NK-92 treated with Interleukin-12 subunit alpha and Interleukin-12 subunit beta, amount 100 ng/mL, for 24 hours (cell line): Measurements from ENCODE around the gene SLC4A1AP.
"Not testable (repeated sequence)": the region's sequence is repeated elsewhere in the genome, so short reads cannot be mapped to it uniquely, and the experiment has no call there.

ENCODE experiments used
- DNase-seq: peaks from one replicate; lab custom pipeline; 2025; lab: John Stamatoyannopoulos, UW

Gene SLC4A1AP, protein sequence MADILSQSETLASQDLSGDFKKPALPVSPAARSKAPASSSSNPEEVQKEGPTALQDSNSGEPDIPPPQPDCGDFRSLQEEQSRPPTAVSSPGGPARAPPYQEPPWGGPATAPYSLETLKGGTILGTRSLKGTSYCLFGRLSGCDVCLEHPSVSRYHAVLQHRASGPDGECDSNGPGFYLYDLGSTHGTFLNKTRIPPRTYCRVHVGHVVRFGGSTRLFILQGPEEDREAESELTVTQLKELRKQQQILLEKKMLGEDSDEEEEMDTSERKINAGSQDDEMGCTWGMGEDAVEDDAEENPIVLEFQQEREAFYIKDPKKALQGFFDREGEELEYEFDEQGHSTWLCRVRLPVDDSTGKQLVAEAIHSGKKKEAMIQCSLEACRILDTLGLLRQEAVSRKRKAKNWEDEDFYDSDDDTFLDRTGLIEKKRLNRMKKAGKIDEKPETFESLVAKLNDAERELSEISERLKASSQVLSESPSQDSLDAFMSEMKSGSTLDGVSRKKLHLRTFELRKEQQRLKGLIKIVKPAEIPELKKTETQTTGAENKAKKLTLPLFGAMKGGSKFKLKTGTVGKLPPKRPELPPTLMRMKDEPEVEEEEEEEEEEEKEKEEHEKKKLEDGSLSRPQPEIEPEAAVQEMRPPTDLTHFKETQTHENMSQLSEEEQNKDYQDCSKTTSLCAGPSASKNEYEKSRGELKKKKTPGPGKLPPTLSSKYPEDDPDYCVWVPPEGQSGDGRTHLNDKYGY

DNA sequence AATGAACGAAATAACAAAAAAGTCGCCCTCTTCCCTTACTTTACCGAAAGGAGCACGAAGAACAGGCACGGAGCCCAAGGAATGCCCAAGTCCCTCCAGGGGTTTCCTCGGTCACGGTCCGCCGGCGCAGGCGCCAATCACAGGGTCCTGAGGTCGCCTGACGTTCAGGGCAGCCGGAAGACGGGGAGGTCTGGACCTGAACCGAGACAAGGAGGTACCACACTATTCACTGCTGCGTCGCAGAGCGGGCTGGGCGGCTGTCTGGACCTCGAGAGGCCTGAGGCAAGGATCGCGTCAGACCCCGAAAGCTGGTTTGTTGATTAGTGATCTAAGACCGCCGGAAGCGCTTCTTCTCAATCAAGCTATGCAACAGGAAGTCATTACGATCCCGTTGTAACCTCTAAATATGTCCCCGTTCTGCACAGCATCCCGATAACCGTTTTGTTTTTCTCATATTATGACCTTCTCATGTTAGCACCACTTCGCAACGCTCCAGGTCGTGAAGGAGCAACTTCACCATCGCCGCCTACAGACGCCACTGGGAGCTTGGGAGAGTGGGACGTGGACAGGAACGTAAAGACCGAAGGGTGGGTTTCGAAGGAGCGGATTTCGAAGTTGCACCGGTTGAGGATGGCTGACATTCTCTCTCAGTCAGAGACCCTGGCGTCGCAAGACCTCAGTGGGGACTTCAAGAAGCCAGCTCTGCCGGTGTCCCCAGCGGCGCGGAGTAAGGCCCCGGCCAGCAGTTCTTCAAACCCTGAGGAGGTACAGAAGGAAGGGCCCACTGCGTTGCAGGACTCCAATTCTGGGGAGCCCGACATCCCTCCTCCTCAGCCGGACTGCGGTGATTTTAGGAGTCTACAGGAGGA lies at the start of gene SLC4A1AP, which contains the start of gene SUPT7L:
Gene SLC4A1AP (plus strand): TSS at position 605 of the 869 bp plus-strand sequence. CDS start 26 bp downstream, at position 631.
Gene SUPT7L (minus strand): TSS at position 330 of the 869 bp plus-strand sequence. CDS start 1,422 bp downstream, outside the sequence.
- DNase-seq: peak; percentile 50

DNA sequence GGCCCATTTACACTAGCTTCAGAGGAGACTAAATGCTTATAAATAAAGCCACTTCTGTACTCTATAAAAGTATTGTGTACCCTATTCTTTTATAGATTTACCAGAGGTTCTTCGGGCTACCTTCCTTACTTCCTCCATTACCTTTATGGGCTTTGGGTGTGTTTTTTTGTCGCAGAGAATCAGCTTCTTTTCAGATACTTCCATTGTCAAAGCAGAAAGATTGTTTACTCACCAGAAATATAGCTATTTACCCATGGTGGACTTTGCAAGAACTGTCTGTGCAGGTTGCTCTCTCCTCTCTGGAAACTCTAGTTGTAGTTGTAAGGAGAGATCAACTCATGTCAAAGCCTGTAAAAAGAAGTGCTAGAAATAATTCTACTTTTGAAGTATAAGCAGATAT lies 49.7 kb upstream of the SLC4A1AP start:
- no peak for DNase-seq

DNA sequence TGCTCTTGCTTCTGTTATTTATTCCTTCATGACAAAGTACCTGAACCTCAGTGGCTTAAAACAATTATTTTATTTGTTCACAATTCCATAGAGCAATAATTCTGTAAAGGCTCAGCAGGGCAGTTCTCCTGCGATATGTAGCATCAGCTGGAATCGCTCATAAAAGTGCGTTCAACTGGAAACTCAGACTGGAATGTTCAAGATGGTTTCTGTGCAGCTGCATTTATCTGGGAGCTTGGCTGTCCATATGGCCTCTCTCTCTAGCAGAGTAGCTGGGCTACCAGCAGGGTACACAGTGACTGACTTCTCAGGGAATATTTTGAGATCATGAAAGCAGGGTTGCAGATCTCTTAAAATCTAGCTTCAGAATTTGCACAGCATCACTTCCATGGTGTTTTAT lies 48.4 kb upstream of the SLC4A1AP start:
- no peak for DNase-seq

DNA sequence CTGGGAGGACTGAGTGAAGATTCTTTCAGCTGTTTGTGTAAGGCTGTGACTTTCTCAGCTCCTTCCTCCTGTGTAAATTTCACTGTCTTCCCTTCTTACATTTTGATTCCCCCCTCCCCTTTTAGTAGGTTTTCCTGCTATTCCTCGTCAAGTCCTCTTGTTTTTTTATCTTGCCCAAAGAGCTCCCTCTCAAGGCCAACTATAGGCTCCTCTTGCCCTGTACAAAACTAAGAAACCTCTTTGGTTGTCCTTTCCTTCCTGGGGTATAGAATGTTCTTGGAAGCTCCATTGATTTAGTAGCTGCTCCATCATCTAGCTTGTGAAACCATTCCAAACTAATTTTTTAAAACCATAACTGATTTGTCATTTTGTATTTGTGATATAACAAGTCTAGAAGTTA lies 42.2 kb upstream of the SLC4A1AP start:
- DNase-seq: no peak

DNA sequence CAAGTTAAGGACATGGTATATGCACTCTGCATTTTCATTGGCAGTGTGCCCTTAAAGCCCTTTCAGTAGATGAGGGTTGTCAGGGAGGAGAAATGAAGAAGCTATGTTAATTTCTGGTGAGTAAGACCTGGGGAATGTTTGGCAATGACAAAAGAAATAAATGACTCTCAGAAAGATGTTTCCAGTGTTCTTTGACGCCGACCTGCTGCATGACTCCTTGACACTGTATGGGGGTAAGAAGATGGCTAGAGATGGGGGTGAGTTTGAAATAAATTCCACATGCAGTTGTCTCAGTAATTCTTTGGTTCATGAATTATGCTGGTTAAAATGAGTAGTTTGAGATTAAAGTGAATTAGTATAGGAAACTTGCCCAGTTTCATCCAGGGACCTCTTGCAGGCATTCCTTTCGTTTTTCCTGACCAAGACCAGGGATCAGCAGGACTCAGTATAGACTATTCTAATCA lies 40.7 kb upstream of the SLC4A1AP start:
- DNase-seq: no peak

DNA sequence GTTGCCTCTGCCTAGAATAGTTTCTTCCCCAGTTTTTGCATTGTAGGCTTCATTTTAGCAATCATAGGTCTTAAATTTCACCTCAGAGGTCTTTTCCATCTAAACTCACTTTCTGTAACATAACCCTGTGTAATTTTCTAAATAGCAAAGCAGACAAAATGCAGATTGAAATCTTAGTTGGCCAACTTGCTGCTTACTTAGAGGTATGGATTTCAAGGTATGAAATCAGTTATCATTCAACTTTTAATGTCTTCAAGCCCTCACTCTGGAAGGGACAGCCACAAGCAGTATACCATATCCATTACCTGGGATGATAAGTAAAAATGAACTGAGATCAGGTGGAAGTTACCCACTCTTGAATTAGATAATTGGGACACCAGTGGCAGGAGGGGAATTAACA lies 38.7 kb upstream of the SLC4A1AP start:
- no peak for DNase-seq

DNA sequence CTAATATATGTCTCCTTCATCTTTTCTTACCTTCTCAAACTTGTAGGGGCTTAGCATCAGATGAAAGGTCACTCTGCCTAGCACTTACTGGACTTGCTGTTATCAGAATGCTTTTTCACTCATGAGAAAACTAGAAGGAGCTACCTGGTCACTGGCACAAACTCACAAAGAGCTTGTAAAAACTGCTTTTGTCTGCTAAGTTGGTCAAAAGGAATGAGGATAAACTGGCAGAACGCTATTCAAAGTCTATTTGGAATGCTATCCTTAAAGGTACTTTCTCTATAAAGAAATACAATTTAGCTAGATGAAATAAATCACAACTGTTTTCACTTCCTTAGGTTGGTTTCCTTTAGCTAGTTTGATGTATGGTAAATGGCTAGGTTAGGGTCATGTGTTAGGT lies 37.4 kb upstream of the SLC4A1AP start:
- not testable (repeated sequence) for DNase-seq

DNA sequence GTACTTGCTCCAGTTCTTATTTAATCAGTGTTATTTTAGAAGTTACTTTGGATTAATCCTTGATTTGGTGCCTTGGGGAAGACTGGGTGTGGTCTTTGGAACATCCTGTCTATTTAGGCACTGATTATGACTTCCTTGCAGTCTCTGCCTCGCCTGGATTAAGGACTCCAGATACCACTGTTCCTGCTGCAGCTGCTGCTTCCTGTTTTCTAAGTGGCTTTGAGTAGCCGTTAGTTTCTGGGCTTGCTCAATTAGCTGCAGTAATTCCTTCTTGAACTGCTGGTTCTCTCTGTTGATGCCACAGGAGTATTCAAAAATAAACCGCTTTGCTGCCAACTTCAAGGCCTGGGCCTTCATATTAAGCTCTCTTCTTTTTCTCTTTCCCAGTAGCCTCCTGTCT lies 36.8 kb upstream of the SLC4A1AP start:
- DNase-seq: not testable (repeated sequence)

DNA sequence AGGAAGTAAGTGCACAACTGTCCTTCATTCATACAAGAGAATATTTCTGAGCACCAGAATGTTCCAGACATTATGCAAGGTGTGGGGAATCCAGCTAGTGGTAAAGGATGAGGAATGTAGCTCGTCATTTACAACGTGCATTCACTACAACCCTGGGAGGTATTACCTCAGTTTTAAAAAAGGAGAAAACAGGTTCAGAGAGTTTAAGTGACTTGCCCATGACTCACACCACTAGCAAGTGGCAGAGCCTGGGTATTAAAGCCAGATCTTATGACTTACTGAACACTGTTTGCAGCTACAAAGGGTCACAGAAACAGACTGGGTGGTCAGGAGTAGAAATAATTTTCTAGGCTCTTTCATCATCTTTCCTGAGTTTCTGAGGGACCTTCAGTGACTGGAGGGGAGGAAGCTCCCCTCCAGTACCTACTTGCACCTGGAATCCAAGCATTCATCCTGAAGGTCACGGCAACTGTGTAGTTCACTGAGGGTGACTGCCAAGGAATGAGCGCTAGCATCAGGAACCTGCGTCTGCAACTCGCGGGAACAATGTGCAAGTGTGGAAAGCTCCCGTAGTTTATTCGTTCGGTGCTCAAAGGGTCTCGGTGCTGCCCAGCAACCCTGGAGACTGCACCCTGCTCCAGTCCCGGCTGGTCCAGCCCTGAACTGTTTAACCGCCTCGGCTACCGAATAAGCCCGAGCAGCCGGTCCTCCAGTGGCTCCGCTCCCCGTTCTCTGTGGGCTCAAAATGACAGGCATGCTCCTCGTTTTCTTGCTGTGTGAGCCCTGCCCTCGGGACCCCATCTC lies 35.5 kb upstream of the SLC4A1AP start:
- no peak for DNase-seq

DNA sequence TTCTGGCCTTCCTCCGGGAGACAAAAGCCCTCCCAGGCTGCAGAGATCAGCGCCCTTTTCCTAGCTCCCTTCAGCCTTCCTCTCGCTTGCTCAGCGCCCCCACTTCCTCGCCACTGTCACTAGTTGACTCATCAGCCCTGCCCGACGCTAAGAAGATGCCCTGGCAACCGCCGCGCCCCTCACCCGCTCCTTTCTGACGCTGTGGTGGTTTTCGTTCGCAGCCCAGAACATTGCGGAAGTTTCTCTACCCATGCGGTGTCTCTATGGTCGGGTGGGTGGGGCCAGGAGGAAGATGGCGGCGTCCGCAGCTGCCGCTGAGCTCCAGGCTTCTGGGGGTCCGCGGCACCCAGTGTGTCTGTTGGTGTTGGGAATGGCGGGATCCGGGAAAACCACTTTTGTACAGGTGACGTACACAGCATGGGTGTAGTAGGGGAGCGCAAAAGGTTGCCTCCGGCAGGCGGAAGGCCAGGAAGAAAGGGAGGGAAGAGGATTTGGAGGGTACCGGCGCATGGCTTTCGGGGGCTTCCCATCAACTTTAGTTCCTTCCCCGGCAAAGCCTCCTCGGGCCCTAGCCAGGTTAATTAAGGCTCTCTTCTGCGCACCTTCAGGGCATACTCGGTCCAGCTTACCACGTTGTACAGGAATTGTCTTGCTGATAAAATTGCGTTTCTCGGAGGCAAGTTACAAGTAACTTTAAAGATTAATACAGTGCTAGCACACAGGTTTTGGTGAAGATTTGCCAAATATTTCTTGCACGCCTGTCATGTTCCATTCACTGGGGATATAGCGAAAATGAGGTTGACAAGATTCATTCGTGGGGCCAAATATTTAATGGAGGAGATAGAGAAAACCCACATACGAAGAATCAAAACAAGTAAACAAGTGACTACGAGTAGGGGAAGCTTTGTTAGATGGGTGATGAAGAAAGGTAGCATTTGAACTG lies 34.7 kb upstream of the SLC4A1AP start, which contains the start of the genes CCDC121 and GPN1:
Gene CCDC121 (minus strand): TSS at position 246 of the 943 bp plus-strand sequence. CDS start 1,213 bp downstream, outside the sequence.
Gene GPN1 (plus strand): TSS at position 284 of the 943 bp plus-strand sequence. CDS start 9 bp downstream, at position 293.
- peak; percentile 87 for DNase-seq

DNA sequence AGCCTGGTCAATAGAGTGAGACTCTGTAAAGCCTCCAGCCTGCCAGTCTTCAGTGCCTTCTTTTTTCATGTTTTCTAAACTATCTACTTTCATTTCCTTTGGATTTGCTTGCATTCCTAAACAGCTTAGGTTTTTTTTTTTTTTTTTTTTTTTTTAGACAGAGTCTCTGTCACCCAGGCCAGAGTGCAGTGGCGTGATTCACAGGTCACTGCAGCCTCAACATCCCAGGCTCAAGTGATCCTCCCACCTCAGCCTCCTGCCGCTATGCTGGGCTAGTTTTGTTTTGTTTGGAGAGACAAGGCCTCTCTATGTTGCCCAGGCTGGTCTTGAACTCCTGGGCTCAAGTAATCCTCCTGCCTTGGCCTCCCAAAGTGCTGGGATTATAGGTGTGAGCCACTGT lies 33.4 kb upstream of the SLC4A1AP start:
- DNase-seq: not testable (repeated sequence)

DNA sequence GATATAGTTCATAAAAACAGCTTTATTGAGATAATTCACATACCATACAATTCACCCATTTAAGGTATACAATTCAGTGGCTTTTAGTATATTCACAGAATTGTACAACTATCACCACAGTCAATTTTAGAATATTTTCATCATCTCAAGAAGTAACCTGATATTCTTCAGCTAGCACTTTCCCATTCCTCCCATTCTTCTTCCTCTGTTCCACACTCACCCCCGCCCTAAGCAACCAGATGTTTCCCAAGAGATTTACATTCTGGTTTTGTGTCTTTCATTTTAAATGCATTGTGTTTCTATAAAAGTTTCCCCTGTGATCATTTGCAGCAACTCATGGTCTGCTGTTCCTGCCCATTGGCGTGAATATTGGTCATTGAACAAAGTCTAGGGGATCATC lies 29.4 kb upstream of the SLC4A1AP start:
- DNase-seq: no peak

DNA sequence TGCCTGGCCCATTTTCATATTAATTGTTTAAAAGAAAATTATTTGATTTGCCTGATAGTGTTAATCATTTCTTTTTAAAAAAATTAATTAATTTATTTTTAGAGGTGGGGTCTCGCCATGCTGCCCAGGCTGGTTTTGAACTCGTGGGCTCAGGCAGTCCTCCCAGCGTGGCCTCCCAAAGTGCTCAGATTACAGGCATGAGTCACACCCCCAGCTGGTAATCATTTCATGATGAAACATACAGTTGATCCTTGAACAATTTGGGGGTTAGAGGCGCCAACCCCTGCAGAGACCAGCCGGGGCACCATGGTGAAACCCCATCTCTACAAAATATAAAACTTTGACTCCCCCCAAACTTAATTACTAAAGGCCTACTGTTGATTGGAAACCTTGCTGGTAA lies 26.9 kb upstream of the SLC4A1AP start:
- DNase-seq: no peak

DNA sequence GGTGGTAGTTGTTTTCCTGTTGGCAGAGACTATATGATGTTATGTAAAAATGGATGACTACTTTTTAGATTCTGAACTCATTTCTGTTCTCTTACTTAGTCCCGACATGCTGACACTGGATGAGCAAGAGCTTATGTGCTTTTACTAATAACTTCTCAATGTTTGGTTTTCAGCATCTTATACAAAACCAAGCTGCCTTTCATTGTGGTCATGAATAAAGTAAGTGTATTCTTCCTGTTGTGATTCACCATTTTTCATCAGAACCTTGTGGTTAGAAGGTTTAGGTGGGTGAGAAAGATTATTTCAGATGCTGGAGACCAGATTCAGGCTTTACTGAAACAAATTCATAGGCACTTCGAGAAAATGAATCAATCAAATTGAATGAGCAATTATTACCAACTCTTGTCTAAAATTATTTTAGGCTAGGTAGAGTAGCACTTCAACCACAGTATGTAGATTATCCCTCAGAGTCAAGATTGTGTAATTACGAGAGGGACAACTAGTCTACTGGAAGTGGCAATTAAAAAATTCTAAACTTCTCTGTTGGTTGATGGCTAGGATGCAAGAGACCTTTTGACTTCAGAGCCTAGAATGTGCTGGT lies 25.6 kb upstream of the SLC4A1AP start:
- no peak for DNase-seq

DNA sequence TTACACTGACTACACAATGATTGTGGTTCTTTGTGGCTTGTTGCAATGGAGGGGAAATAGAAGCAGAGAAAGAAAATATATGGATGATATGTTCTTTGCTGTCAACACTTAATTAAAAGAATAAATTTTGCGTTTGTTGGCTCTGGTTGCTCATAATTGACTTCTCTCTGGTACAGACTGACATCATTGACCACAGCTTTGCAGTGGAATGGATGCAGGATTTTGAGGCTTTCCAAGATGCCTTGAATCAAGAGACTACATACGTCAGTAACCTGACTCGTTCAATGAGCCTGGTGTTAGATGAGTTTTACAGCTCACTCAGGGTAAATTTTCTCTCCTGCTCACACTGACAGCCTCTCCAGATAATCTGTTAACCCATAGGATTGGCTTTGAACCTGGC lies 25.0 kb upstream of the SLC4A1AP start:
- DNase-seq: no peak

DNA sequence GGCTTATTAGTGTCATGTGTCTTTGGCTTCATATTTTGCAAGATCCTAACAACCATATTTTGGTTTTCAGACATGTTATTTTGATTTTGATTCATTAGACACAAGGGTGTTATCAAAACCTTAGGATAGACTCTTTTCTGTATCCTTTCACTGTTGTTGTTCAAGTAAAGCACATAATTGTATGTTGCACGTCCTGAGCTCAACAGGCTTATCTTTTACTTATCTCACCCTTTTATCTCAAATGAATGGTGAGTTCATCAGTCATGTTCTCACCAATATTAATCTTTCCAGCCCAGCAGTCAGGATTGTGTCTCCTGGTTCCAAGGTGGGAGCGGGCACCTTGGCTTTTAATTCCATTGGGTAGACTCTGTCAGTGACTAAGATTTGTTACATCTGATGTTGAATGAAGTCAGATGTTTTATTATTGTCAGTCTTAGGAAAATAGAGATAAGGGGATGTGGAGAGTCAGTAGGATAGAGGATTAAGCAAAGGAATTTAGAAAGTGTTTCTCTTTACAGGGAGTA lies 22.9 kb upstream of the SLC4A1AP start:
- DNase-seq: no peak

DNA sequence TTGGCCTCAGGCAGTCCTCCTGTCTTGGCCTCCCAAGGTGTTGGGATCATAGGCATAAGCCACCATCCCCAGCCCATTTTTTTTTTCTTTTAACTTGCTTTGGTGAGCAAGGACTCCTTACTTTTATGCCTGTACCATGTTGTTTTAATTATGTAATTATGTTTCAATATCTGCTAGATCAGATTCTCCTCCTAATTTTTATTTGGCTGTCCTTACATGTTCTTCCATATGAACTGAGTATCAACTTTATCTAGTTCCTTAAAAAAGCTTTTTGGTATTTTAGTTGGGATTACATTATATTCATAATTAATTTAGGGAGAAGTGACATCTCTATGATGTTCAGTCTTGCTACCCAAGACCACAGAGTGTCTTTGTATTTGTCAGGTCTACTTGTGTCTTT lies 18.5 kb upstream of the SLC4A1AP start:
- DNase-seq: no peak

DNA sequence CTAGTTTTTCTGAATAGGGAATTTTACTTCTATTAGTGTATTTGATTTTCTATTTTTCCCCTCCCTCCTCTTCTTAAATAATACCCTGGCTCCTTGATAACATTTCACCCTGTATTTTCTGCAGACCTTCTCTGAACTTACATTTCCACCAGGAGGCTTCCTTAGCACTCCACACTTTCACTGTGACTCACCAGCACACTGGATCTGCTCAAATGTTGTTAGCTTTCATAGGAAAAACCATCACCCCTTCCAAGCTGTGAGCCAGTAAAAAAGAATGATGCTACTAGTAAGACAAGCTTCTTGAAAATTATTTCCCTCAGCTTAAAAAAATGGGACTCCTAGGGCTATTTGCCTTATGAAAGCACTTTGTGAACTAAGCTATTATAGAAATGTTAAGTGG lies 16.4 kb upstream of the SLC4A1AP start:
- no peak for DNase-seq

DNA sequence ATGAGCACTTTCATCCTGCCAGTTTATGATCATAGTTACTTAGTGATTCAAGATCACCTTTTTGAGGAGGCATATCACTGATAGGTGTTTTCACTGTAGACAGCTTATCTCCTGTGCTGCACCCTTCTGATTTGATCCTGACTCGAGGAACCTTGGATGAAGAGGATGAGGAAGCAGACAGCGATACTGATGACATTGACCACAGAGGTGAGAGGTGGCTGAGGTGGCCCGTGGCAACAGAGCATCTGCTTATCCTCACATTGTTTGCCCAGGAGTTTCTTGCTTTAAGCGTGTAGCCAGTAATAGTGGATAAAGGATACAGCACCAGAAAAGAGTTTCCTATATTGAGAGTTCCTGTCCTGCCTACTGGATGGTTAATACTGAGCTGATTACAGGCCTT lies 16.0 kb upstream of the SLC4A1AP start:
- no peak for DNase-seq
